Cardiac septum (tissue), 1 donor: ENCODE data around the gene PTK6. TPM values are rescaled to one million over a fixed set of nuclear protein-coding genes. Genes with fewer than 3 reads are reported as not detected.
"Not testable (repeated sequence)": the region's sequence is repeated elsewhere in the genome, so short reads cannot be mapped to it uniquely, and the experiment has no call there.

Experiments used
- DNase-seq: peaks from one replicate; pipeline ENCODE4 v3.0.0-alpha.2; 2020; ENCODE audit warnings: low spot score
- intact Hi-C: fragments of 100-400 bp; cut with DNase I; formaldehyde crosslinking; loops from one replicate; pipeline ENCODE4 v1.14.0; 2022
- total RNA-seq: library from RNA; stranded (reverse); fragmentation: NEBNext Ultra II Directional; extraction: Animal tissue kit (Norgen Biotek cat#: 25700); gene quantifications from one replicate; pipeline ENCODE4 v1.2.1, GENCODE V29; 2021
- donor health status: DM: no; HTN: no; CAD: no.

The PTK6 gene
- total RNA-seq, 1 donor from 2014 or later = not detected

DNA sequence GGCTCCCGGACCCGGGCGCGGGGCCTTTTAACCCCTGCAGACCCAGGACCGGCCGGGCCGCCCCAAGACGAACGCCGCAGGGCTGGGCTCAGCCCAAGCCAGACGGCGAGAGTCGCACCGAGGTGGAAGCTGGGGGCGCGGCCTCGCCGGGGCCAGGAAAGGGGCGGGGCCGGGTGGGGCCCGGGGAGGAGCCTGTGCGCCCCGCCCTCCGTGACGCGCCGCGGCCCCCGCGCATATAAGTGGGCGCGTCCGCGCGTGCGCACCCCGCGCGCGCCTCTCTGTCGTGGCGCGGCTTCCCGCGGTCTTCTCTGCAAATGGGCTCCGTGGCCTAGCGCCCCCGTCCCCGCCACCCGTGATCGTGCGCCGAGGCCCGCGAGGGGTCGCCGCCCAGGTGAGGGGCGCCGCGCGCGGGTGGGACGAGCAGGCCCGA is 16.7 kb downstream of the PTK6 start, which contains the start of gene PPDPF:
TSS of gene PPDPF (plus strand) at position 262 of the 430 bp plus-strand sequence. CDS start 544 bp downstream, outside the sequence.
- intact Hi-C loops = loop anchor here (1.0 to 10.0 kb wide), 2 partner anchors 24 to 544 kb away; partner anchors contain the start of gene TCEA2
- peak; percentile 91 for DNase-seq

DNA sequence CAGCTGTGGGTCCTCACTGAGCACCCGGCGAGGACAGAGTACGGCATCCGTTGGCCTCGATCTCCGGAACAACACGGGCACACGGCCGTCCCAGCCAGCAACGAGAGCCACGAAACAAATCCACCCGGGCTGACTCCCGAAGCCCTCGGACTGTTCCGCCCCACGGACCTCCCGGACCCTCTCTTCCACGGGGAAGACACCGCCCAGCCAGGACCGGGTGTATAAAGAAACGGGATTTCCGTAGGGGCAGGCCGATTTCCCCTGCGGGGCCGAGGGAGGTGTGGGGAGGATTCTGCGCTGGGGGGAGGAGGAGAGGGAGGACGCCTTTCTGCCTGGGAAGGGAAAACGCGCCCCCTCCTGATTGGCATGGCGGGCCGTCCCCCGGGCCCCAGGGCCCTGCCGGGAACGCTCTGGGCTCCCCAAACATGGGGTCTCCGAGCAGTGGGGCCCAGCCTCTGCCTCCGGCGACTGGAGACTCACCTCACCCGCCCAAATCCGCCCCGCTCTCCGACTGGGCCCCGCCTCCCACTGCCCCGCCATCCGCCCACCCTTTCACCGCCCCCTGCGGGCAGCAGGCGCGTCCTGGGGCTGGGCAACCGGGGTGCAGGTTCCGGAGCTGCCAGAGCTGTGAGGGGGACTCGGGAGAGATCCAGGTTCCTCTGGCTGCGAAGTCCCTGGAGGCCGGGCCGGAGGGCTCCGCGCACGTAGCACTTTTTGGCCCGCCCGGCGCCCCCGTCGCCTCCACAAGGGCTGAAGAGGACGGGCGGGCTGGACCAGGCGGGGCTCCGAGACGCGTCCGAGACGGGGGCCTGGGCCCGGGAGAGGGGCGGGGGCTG is 17.3 kb downstream of the PTK6 start:
- intact Hi-C loops = loop anchor here (1.0 to 10.0 kb wide), 3 partner anchors 24 to 545 kb away; partner anchors contain the start of gene TCEA2
- DNase-seq = no peak

DNA sequence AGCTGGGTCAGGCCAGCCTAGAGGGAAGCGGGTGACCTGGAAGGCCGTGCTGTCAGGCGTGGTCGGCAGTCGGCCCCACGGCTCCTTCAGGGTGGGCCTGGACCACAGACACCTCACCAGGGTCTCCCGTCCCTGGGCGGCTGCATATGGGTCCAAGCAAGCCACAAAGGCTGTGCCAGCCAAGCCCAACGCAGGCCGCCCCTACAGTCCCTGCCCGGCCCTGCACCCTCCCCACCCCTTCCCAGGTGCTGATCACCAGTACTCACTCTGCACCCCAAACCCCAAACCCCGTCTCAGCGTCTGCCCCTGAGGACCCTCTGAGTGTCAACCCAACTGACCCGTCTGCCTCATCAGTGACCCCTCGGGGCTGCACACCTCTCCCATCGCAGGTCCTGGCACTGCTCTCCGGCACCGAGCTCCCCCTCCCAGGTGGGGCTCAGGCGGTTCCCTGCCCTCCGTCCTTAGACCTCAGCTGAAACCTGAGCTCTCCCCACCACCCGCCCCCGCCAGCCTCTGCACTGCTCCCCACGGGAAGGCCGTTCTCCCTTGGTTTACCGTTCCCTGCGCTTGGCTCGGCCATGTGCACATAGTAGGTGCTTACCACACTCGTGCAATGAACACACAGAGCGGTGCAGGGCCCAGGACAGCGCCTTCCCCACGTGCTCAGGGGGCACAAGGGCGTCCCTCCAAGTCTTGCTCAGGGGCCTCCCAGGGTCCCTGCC is 18.1 kb downstream of the PTK6 start:
- DNase-seq = no peak
- intact Hi-C loops = loop anchor here (5.0 kb wide), 1 partner anchor 77 kb away; no protein-coding TSS in a partner anchor

DNA sequence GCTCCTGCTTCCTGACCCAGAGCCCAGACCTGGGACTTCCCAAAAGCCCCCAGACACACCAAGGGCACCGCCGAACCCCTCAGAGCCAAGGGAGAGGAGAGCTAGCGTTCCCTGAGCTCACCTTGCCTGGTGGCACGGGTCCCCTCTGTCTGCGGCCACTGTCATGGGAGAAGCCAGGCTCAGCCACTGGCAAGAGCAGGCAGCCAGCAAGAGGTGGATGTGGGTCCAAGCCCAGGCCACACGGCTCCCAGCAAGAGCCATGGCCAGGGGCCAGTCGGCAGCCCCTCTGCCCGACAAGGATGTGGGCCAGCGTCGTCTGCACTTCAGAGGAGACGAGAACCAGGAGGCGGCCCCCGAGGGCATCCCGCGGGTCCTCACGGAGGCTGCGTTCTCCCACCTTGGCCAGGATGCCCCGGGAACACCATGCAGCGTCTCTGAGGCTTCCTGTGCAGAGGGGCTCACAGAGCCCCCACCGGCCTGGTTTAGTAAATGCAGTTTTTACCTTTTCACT is 18.8 kb downstream of the PTK6 start:
- intact Hi-C loops = loop anchor here (5.0 kb wide), 1 partner anchor 76 kb away; no protein-coding TSS in a partner anchor
- DNase-seq = no peak

DNA sequence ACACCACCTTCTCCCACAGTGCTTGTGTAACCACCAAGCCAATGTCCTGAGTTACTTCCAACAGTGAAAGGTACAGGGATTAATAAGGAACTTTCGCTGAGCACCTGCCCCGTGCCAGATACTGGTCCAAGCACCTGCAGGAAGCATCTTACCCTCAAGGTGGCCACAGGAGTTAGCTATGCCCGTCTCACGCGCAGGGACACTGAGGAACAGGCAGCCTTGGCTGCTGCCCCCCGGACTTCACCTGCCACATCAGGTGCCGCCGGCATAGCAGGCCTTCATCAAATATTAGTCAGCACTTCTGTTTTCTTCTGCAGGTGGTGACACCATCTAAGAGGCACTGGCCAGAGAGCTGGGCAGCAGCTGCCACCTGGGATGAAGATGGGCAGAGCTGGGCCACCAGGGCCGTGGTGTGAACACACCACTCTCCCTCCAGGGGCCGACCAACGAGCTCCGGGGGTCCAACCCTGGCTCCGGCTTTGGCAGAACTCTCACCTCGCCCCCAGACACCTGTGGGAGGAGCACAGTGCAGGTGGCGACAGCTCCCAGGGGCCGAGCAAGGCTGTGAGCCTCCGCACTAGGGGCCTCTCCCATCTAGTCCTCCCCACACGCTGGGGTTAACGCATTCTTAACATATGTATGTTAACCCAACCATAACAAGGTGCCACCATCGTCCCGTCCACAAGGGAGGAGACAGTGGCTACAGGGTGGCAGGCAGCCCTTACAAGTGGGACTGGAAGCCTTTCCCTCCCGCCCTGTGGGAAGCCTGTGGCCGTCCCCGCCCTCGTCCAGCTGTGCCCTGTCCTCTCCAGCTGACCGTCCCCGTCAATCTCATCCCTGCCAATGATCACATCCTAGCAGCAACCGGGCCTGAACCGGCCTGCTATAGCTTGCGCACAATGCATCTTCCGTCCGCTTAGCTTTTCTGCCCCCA is 19.5 kb downstream of the PTK6 start:
- intact Hi-C loops = loop anchor here (5.0 kb wide), 1 partner anchor 75 kb away; no protein-coding TSS in a partner anchor
- DNase-seq = no peak

DNA sequence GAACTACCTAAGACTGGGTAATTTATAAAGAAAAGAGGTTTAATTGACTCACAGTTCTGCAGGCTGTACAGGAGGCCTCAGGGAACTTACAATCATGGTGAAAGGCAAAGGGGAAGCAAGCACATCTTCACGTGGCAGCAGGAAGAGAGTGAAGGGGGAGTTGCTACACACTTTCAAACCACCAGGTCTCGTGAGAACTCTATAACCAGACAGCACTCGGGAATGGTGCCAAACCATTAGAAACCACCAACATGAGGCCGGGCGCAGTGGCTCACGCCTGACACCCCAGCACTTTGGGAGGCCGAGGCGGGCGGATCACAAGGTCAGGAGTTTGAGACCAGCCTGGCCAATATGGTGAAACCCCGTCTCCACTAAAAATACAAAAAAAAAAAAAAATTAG is 22.7 kb downstream of the PTK6 start:
- DNase-seq = not testable (repeated sequence)

DNA sequence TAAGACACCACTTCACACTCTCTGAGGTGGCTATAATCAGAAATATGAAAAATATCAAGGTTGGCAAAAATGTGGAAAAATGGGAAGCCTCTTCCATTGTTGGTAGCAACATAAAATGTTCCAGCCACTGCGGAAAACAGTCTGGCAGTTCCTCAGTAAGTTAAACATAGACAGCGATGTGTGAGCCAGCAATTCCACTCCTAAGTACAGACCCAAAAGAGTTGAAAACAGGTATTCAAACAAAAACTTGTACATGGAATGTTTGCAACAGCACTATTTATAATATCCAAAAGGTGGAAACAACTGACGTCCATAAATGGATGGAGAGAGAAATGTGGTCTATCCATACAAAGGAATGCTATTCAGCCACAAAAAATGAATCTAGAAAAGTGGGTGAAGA is 24.0 kb downstream of the PTK6 start:
- intact Hi-C loops = no loop called here
- DNase-seq = no peak

More for the DNA sequence above, 22.7 kb downstream of the PTK6 start:
- intact Hi-C loops = not testable (repeated sequence)

DNA sequence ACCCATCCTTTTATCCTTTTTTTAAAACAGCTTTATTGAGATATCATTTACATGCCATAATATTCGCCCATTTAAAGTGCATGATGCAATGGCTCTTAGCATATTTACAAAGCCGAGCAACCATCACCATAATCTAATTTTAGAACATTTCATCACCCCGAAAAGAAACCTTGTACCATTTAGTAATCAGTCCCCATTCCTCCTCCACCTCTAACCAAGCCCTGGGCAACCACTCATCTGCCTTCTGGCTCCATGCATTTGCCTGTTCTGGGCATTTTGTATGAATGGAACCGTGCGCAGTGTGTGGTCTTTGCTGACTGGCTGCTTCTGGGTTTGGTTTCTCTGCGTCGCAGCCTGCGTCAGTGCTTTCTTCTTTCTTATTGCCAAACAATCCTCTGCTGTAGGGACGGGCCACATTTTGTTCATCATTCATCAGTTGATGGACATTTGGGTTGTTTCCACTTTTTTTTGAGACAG is 28.1 kb downstream of the PTK6 start:
- DNase-seq = no peak
- intact Hi-C loops = no loop called here

DNA sequence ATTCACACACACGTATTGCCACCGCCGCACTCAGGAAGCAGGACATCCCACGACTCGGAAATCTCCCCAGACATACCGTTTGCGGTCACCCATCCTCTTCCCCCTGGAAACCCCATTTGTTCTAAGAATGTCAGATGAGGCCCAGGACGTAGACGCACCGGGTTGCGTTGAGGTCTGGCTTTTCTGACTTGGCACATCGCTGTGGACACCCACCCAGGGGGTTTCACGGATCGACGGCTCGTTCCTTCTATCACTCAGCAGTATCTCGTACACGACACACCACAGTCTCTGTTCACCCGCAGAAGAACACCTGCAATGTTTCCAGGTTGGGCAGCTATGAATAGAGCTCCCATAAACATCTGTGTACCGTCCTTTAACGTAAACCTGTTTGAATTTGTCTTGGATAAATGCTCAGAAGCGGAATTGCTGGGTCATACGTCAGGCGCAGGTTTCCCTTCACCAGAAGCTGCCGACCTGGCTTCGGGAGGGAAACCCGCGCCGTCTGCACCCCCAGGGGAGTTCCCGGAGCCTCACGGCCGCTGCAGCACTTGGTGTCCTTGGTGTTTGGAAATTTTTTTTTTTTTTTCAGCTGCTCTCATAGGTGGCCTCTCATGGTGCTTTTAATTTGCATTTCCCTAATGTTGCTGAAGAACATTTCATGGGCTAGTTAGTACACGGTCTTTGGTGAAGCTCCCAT is 29.0 kb downstream of the PTK6 start:
- no peak for DNase-seq
- intact Hi-C loops = no loop called here

DNA sequence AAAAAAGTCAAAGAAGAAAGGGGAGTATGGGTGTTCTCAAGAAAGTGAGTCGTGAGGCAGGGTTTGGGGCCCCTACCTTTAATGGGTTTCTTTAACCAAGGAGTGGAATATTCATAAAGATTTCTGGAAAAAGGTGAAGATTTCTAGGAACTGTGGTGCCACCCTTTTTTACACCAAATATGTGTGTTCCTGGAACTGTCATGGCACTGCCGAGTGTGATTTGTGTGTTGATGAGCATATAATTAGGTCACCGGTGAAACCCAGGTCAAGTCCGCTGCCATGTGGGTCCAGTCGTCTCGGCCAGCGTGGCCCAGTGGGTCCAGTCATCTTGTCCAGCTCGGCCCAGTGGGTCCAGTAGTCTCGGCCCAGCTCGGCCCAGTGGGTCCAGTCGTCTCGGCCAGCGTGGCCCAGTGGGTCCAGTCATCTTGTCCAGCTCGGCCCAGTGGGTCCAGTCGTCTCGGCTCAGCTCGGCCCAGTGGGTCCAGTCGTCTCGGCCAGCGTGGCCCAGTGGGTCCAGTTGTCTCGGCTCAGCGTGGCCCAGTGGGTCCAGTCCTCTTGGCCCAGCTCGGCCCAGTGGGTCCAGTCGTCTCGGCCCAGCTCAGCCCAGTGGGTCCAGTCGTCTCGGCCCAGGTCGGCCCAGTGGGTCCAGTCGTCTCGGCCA is 30.0 kb downstream of the PTK6 start:
- intact Hi-C loops = no loop called here
- no peak for DNase-seq

DNA sequence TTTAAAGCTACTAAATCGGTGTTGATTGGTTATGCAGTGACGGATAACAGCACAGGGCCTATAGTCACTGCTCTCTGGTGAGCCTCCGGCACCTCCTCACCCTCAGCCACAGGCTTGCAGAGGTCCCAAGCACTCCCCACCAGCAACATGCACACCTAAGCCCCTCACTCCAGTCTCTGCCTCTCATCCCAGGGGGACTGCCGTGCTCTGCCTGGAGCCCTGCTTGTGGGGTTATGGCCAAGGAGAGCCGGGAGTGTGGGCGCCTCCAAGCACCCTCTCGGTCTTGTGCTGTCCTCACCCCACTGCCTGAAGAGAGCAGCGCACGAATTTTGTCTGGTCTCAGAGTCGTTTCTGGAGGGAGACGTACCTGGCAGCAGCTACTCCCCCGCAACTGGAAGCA is 31.5 kb downstream of the PTK6 start:
- intact Hi-C loops = no loop called here
- DNase-seq = no peak

DNA sequence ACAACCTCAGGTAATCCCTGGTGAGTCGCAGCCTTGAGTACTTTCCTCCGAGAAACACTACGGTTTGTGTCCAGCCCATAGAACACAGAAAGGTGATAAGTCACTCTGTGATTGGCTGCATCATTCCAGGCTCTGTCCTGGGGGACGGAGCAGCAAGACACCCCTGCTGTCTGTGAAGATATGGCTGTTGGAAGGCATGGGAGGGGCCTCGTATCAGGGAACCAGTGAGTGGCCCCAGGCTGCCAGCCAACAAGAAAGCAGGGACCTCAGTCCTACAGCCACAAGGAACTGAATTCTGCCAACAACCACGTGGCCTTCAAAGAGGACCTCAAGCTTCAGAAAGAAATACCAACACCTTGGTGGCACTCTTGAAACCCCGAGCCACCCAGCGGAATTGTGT is 31.9 kb downstream of the PTK6 start:
- no peak for DNase-seq
- intact Hi-C loops = no loop called here

DNA sequence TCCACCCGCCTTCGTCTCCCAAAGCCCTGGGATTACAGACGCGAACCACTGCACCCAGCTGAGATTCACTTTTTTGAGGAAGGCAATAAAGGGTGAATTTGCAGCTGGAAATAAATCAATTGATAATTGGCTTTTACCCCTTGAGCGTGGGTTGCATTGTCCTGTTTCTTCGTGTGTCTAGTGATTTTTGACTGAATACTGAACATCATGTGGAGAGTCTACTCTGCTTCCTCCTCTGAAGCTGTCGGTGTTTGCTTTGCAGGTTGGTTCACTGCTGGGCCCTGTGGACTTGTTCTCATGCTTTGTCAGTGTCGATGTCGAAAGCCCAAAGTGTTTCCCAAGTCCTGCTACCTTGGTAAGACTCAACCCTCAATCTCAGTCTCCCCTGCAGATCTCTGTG is 32.5 kb downstream of the PTK6 start:
- no peak for DNase-seq

DNA sequence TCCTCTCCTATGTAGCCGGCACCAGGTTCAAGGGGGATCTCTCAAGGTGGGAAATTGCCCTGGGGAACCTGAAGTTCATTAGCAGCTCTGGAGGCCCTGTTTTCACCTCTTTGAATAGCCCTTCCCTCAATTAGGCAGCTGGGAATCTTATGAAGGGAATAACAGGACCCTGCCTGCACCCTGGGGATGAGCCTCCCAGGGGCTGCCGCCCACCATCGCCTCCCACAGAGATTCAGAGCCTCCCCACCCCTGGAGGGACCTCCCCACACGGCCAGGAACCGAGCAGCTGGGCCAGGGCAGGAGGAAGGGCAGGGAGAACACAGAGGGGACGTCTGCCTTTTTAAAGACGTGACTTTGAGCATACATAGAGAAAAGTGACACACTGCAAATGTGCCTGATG is 33.7 kb downstream of the PTK6 start:
- intact Hi-C loops = no loop called here
- DNase-seq = no peak

More for the DNA sequence above, 32.5 kb downstream of the PTK6 start:
- intact Hi-C loops = no loop called here

DNA sequence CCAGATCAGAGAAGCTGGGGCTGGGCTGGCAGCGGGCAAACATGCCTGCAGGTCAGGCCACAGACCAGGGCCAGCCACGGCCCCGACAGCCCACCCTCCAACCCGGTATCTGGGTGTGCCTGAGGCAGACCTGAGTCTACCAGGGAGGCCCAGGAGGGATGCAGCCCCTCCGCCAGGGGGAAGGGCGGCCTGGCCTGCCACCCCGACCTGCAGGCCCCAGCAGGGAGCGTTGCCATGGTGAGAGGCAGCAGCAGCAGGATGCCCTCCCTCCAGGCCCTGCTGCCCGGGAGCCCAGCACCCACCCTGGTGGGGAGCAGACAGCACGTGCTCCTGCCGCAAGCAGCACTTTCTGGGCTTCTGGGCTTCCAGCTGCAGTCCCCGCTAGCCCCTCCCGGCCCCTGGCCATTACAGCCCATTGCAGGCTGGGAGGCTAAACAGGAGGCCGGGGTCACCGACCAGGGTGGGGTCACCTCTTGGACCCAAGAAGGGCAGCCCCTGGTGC is 34.5 kb downstream of the PTK6 start:
- intact Hi-C loops = no loop called here
- no peak for DNase-seq

DNA sequence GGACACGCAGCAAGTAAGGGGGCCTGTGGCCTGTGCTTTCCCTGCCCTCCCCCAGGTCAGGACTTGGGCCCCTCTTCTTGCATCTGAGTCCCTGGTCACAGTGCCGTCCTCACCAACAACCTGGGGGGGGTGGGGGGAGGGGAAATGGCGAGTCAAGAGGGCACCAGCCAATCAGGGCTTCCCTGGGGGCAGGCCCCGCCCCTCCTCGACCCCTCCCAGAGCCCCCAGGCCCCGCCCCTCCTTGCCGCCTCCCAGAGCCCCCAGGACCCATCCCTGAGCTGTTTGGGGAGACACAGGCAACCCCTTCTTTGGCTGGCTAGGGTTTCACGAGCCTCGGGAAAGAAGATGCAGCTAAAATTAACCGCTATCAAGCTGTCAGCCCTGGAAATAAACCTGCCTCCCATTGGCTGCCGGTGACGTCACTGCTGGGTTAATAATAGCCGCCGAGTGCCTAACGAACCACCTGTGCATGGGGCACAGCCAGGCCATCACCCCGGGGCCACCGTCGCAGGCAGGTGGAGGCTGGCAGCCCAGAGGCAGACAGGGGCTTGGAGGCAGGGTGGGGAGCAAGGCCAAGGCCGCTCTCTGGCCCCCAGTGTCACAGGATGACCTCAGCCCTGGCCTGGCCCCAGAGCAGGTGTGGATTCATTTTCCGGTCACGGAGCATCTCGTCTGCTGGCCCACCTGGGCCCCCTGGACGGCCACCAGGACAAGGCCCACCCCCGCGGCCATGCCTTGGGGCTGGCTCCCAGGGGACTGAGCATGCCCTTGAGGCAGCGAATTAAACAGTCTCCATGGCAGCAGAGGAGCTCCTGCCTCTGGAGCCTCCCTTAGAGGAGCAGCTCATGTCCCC is 35.1 kb downstream of the PTK6 start:
- DNase-seq = peak; percentile 92
- intact Hi-C loops = no loop called here
